Heart left ventricle (tissue), 16 donors: ENCODE data around the gene TTC8. TPM values are rescaled to one million over a fixed set of nuclear protein-coding genes. Genes with fewer than 3 reads are reported as not detected.
A peak's percentile ranks its signal among the peaks of the same experiment; 100 is the strongest.

Source experiments
- ATAC-seq, 4 donors: fragments of 200-7000 bp; cut with Tn5 transposase; one replicate each; pipeline ENCODE4 v1.9.1; 2020 to 2022; ENCODE audit warnings: moderate library complexity in 4 of 4, mild to moderate bottlenecking in 3 of 4, moderate number of reproducible peaks in 1 of 4
- DNase-seq, 5 donors: peaks; one replicate each; pipeline ENCODE4 v3.0.0-alpha.2; 2020
- H3K27ac ChIP-seq, 12 donors: fragments of 200-600 bp; sonication (generic) in 4 of 12; one replicate each; pipeline versions ENCODE4 v1.5.0 to v1.8.0; 2016 to 2022; ENCODE audit warnings: mild to moderate bottlenecking in 2 of 12
- H3K27me3 ChIP-seq, 9 donors: fragments of 200-600 bp; sonication (generic) in 2 of 9; one replicate each; pipeline versions ENCODE4 v1.5.1 to v1.8.0; 2016 to 2022; ENCODE audit warnings: mild to moderate bottlenecking in 3 of 9
- H3K36me3 ChIP-seq, 9 donors: fragments of 200-600 bp; sonication (generic) in 2 of 9; one replicate each; pipeline versions ENCODE4 v1.5.0 to v1.8.0; 2018 to 2022; ENCODE audit warnings: mild to moderate bottlenecking in 2 of 9
- H3K4me1 ChIP-seq, 12 donors: fragments of 200-600 bp; sonication (generic) in 4 of 12; one replicate each; pipeline versions ENCODE4 v1.5.0 to v1.8.0; 2016 to 2022; ENCODE audit warnings: mild to moderate bottlenecking in 3 of 12
- H3K4me3 ChIP-seq, 12 donors: fragments of 200-600 bp; sonication (generic) in 4 of 12; one replicate each; pipeline versions ENCODE4 v1.5.0 to v1.8.0; 2017 to 2022; ENCODE audit warnings: mild to moderate bottlenecking in 9 of 12, moderate library complexity in 4 of 12
- H3K9me3 ChIP-seq, 12 donors: fragments of 200-600 bp; sonication (generic) in 4 of 12; one replicate each; pipeline versions ENCODE4 v1.5.0 to v1.8.0; 2016 to 2022; ENCODE audit warnings: mild to moderate bottlenecking in 1 of 12
- CTCF ChIP-seq, 12 donors: fragments of 200-600 bp; sonication (generic) in 4 of 12; IDR thresholded peaks; one replicate each; pipeline versions ENCODE4 v1.5.0 to v1.8.0; 2018 to 2022; ENCODE audit warnings: antibody characterized with exemption in 12 of 12, mild to moderate bottlenecking in 5 of 12
- POLR2A ChIP-seq, 2 donors: fragments of 450-650 bp; IDR thresholded peaks; one replicate each; pipeline ENCODE4 v1.6.1; 2017; ENCODE audit warnings: antibody characterized with exemption in 2 of 2, mild to moderate bottlenecking in 2 of 2, moderate library complexity in 2 of 2
- WGBS, 4 donors: extraction: QIAGEN DNeasy Blood & Tissue Kit in 2 of 4; methylation state at CpG; one replicate each; pipeline versions ENCODE4 v1.1.5 to v1.1.7; 2013 to 2018; 5-methylcytosine and 5-hydroxymethylcytosine counted together
- intact Hi-C, 10 donors: fragments of 100-400 bp; cut with DNase I; formaldehyde crosslinking; loops; one replicate each; pipeline versions ENCODE4 v1.11.1 to v1.14.2; 2022
- polyA plus RNA-seq, 2 donors: library from polyadenylated mRNA; stranded (reverse); fragments of 200-250 nt; gene quantifications; one replicate each; pipeline ENCODE4 v1.2.3, GENCODE V29; 2013
- total RNA-seq, 9 donors: library from RNA; depleted of rRNA in 2 of 9; stranded (reverse); fragments of >200 nt in 2 of 9; fragmentation: NEBNext Ultra II Directional in 3 of 9; extraction: Animal tissue kit (Norgen Biotek cat#: 25700) in 3 of 9; gene quantifications; one replicate each; pipeline versions ENCODE4 v1.1.0 to v1.2.4, GENCODE V29; 2016 to 2023
- donor health status: ischemic (EF 13 %, LVEDD 7.1; RV severe dilation, severe dysfunction).
- donor health status: healthy with polysubstance abuse.
- donor health status: DM: no; HTN: yes; CAD: no.
- donor health status: DM: no; HTN: no; CAD: no.
- donor health status: ischemic (EF 25% LVEDD 6.9; RV normal size, moderate dysfunction).
- donor health status: ischemic (EF 25% LVEDD 5.7; RV mildly dilated, moderate dysfunction).
- donor health status: healthy.
- donor health status: DM: yes; HTN: yes; CAD: no.
- donor health status: ischemic (EF 35%, LVEDD 5.7; RV mildly dilated, moderate dysfunction).
- donor health status: nonischemic (EF 11% LVEDD 7.7; RV severe dilation, severe dysfunction).
- donor health status: DM: yes; HTN: yes; CAD: no.
- donor health status: PGD.
- donor health status: ischemic (EF 29% LVEDD 5.4; RV normal size, mild dysfunction).
- donor health status: nonischemic (EF 23%, LVEDD 6.1; RV moderate dilation, normal function).

TTC8 gene
- total and polyA plus RNA-seq, 11 donors, result 4.5 to 18.3 (median 11.9) TPM

- intact Hi-C loops, result no loop called here
- 80 to 90% (median 84%) methylated on average over 5 of the region's 5 CpGs for WGBS, 4 donors
- Histone ChIP-seq H3K27ac (no peak overlapping the region), H3K27me3 (peaks cover 0 to 21% (median 0%) of the 10 kb centered on the region in 9 donors), H3K4me1 (peaks cover 0 to 19% (median 9%) of the 10 kb centered on the region in 12 donors), H3K9me3 (no peaks in the 10 kb centered on the region), H3K4me3 (no peak overlapping the region), H3K36me3 (no peaks in the 10 kb centered on the region)
- TF ChIP-seq CTCF (IDR thresholded peaks at IDR 0.05) (no peak), POLR2A (IDR thresholded peaks at IDR 0.05) (no peak)
- ATAC-seq, result no peak
- no peak for DNase-seq
Observed at GRCh38 chr14:88790501-88791251, 33.8 kb upstream of the TTC8 start.

GRCh38 chr14:88791252-88791621 lies 33.2 kb upstream of the TTC8 start:
- 47 to 60% (median 55%) methylated on average over 3 of the region's 3 CpGs for WGBS, 4 donors
- DNase-seq (no peak), ATAC-seq (no peak)
- Histone ChIP-seq H3K4me3 (no peak overlapping the region), H3K4me1 (peaks cover 0 to 19% (median 9%) of the 10 kb centered on the region in 12 donors), H3K27me3 (peaks cover 0 to 21% (median 0%) of the 10 kb centered on the region in 9 donors), H3K9me3 (no peaks in the 10 kb centered on the region), H3K27ac (no peak overlapping the region), H3K36me3 (no peaks in the 10 kb centered on the region)
- intact Hi-C loops, result no loop called here
- TF ChIP-seq POLR2A (IDR thresholded peaks at IDR 0.05) (no peak), CTCF (IDR thresholded peaks at IDR 0.05) (no peak)

- H3K27ac ChIP-seq, result peak overlapping the region in 4 of 12 donors; percentile 5 to 83 (median 54)
- WGBS, 4 donors, result 3 to 16% (median 6%) methylated on average over 11 to 52 of the region's 52 CpGs
- TF ChIP-seq POLR2A (IDR thresholded peaks at IDR 0.05), result no peak
- TF ChIP-seq CTCF (IDR thresholded peaks at IDR 0.05), result no peak
- peaks cover 0 to 19% (median 9%) of the 10 kb centered on the region in 12 donors for H3K4me1 ChIP-seq
- H3K36me3 ChIP-seq, result no peaks in the 10 kb centered on the region
- ATAC-seq (peak in 3 of 4 donors; percentile 15 to 35 (median 20)), DNase-seq (peak in 1 of 5 donors; percentile 26)
- H3K4me3 ChIP-seq, result peak overlapping the region; percentile 59 to 81 (median 76)
- peaks cover 0 to 21% (median 0%) of the 10 kb centered on the region in 9 donors for H3K27me3 ChIP-seq
- no peaks in the 10 kb centered on the region for H3K9me3 ChIP-seq
- intact Hi-C loops, result no loop called here
Observed at GRCh38 chr14:88791629-88792472, 32.6 kb upstream of the TTC8 start.
